ENCODE data around the gene MAGOHB.

Gene MAGOHB

DNA sequence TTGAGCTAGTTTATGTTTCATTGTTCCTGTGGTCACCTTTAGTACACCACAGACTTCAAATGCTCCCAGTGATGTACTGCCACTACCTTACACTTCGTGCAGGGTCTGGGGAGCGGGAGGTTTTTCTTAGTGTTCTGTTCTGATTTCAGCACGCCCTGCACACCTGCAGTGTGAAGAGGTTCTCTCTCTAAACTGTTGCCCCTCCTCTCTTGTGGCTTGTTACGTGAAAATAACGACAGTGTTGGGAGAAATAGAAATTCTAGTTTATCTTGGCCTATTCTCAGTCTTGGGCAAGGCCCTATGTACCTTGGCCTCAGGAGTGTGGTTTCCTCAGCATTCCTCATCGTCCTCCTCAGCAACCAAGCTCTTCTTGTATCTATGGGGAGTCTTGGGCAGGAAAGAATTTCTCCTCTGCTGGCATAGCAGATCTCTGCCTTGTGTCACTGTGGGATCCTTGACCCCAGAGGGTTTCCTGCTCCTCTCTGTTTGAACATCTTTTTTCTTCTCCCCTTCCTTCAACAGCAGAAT is 59.1 kb downstream of the MAGOHB start:
- DNase-seq (ENCODE audit: low read depth): no peak

All from stimulated activated CD8-positive, alpha-beta memory T cell treated with anti-CD3 and anti-CD28 coated beads, Interleukin-15, amount 100 ng/mL, for 24 hours (primary cell).